ENCODE results near the gene ZFYVE9. TPM values are rescaled to one million over a fixed set of nuclear protein-coding genes. Genes with fewer than 3 reads are reported as not detected.

ZFYVE9 gene
- total RNA-seq, 1 experiment from 2014 or later = 18.0 TPM

DNA sequence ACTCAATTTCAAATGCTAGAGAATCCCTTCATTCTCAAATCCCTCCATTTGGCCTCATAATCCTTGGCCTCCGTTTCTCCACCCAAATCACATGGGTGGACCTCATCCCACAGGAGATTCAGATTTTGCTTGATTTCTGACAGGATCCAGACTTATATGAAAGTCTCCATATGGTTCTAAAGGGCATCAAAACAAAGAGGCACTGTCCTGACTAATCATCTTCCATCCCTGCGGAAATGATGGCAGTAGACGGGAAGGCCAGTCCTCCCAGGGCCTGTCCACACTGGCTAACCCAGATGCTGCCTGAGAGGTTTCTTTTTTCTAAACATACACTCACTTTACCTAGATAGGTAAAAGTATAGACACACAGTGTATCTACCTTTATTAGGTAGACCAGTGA is 243.5 kb downstream of the ZFYVE9 start:
- DNase-seq (ENCODE audit: low read depth, low spot score) = no peak
- no peak for ATAC-seq
- Histone ChIP-seq H3K27ac (ENCODE audit: low read length) (no peak overlapping the region), H3K27me3 (ENCODE audit: control insufficient read depth, insufficient read depth, low read length) (no peaks in the 10 kb centered on the region), H3K36me3 (ENCODE audit: control insufficient read depth, insufficient read depth, low read length) (peaks cover 6% of the 10 kb centered on the region; the same call in 1 of the 2 replicates), H3K4me1 (ENCODE audit: control insufficient read depth, insufficient read depth, low read length) (no peaks in the 10 kb centered on the region), H3K4me3 (ENCODE audit: low read depth in 2 of 2, low read length in 2 of 2) (no peak overlapping the region), H3K9me3 (ENCODE audit: control insufficient read depth, insufficient read depth, low read depth, low read length) (no peaks in the 10 kb centered on the region)
- no TSS peak for BruUV-seq (replicated peaks)
- in situ Hi-C loops (cut with HindIII; ENCODE audit: low pct_unique_long_range_greater_than_20kb, low sequenced_read_pairs) = no loop called here
- TF ChIP-seq TCF7L2 (IDR thresholded peaks at IDR 0.05; ENCODE audit: low read depth, low read length) = no peak
- no peak for TF ChIP-seq POLR2AphosphoS5 (IDR thresholded peaks at IDR 0.05; ENCODE audit: low read depth, low read length)
- no peak for TF ChIP-seq SIN3A (IDR thresholded peaks at IDR 0.05; ENCODE audit: borderline replicate concordance, insufficient read depth, low read depth, low read length)
- TF ChIP-seq, protein P1, sequence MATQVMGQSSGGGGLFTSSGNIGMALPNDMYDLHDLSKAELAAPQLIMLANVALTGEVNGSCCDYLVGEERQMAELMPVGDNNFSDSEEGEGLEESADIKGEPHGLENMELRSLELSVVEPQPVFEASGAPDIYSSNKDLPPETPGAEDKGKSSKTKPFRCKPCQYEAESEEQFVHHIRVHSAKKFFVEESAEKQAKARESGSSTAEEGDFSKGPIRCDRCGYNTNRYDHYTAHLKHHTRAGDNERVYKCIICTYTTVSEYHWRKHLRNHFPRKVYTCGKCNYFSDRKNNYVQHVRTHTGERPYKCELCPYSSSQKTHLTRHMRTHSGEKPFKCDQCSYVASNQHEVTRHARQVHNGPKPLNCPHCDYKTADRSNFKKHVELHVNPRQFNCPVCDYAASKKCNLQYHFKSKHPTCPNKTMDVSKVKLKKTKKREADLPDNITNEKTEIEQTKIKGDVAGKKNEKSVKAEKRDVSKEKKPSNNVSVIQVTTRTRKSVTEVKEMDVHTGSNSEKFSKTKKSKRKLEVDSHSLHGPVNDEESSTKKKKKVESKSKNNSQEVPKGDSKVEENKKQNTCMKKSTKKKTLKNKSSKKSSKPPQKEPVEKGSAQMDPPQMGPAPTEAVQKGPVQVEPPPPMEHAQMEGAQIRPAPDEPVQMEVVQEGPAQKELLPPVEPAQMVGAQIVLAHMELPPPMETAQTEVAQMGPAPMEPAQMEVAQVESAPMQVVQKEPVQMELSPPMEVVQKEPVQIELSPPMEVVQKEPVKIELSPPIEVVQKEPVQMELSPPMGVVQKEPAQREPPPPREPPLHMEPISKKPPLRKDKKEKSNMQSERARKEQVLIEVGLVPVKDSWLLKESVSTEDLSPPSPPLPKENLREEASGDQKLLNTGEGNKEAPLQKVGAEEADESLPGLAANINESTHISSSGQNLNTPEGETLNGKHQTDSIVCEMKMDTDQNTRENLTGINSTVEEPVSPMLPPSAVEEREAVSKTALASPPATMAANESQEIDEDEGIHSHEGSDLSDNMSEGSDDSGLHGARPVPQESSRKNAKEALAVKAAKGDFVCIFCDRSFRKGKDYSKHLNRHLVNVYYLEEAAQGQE (IDR thresholded peaks at IDR 0.05; ENCODE audit: insufficient read depth in 1 of 2, low read depth in 2 of 2, low read length in 1 of 2) = no peak
- TF ChIP-seq, protein P2, sequence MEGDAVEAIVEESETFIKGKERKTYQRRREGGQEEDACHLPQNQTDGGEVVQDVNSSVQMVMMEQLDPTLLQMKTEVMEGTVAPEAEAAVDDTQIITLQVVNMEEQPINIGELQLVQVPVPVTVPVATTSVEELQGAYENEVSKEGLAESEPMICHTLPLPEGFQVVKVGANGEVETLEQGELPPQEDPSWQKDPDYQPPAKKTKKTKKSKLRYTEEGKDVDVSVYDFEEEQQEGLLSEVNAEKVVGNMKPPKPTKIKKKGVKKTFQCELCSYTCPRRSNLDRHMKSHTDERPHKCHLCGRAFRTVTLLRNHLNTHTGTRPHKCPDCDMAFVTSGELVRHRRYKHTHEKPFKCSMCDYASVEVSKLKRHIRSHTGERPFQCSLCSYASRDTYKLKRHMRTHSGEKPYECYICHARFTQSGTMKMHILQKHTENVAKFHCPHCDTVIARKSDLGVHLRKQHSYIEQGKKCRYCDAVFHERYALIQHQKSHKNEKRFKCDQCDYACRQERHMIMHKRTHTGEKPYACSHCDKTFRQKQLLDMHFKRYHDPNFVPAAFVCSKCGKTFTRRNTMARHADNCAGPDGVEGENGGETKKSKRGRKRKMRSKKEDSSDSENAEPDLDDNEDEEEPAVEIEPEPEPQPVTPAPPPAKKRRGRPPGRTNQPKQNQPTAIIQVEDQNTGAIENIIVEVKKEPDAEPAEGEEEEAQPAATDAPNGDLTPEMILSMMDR (IDR thresholded peaks at IDR 0.05) = no peak
- intact Hi-C loops (cut with micrococcal nuclease; ENCODE audit: unreplicated experiment) = no loop called here
- POLR2A ChIA-PET = no interaction called here
- CTCF ChIA-PET = no interaction called here

DNA sequence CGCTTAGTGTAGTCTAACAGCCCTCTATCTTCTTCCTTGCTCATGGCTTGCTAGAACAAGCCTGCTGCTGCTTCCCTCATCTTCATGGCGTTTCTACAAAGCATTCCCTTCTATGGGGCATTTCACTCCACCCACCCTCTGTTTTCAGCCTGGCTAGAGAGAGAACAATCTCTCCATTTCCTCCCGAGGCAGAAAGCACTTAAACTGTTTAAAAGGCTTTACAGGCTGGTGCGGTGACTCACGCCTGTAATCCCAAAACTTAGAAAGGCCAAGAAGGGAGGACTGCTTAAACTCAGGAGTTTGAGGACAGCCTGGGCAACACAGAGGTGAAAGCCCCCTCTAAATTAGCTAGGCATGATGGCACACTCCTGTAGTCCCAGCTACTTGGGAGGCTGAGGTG is 244.6 kb downstream of the ZFYVE9 start:
- no peak for ATAC-seq
- no peaks in the 10 kb centered on the region for H3K4me1 ChIP-seq (ENCODE audit: control insufficient read depth, insufficient read depth, low read length)
- peaks cover 4% of the 10 kb centered on the region; the same call in 1 of the 2 replicates for H3K36me3 ChIP-seq (ENCODE audit: control insufficient read depth, insufficient read depth, low read length)
- H3K9me3 ChIP-seq (ENCODE audit: control insufficient read depth, insufficient read depth, low read depth, low read length) = no peaks in the 10 kb centered on the region
- ChIA-PET CTCF (no interaction called here), POLR2A (no interaction called here)
- no TSS peak for BruUV-seq (replicated peaks)
- intact Hi-C loops (cut with micrococcal nuclease; ENCODE audit: unreplicated experiment) = no loop called here
- no peaks in the 10 kb centered on the region for H3K27me3 ChIP-seq (ENCODE audit: control insufficient read depth, insufficient read depth, low read length)
- no peak for DNase-seq (ENCODE audit: low read depth, low spot score)
- in situ Hi-C loops (cut with HindIII; ENCODE audit: low pct_unique_long_range_greater_than_20kb, low sequenced_read_pairs) = no loop called here
- no peak overlapping the region for H3K4me3 ChIP-seq (ENCODE audit: low read depth in 2 of 2, low read length in 2 of 2)
- H3K27ac ChIP-seq (ENCODE audit: low read length) = no peak overlapping the region
- TF ChIP-seq SIN3A (IDR thresholded peaks at IDR 0.05; ENCODE audit: borderline replicate concordance, insufficient read depth, low read depth, low read length) = no peak
- TF ChIP-seq, protein P1 (IDR thresholded peaks at IDR 0.05; ENCODE audit: insufficient read depth in 1 of 2, low read depth in 2 of 2, low read length in 1 of 2) = no peak
- TF ChIP-seq, protein P2 (IDR thresholded peaks at IDR 0.05) = no peak
- no peak for TF ChIP-seq POLR2AphosphoS5 (IDR thresholded peaks at IDR 0.05; ENCODE audit: low read depth, low read length)
- TF ChIP-seq TCF7L2 (IDR thresholded peaks at IDR 0.05; ENCODE audit: low read depth, low read length) = no peak
